DOHH2 (cell line): ENCODE measurements around the gene NKPD1.

Experiments used
- EZH2phosphoT487 ChIP-seq: fragments of 200-600 bp; sonication (generic); IDR thresholded peaks from 2 replicates; pipeline ENCODE4 v1.6.1; 2017; ENCODE audit warnings: borderline replicate concordance, mild to moderate bottlenecking, antibody characterized with exemption, low read length, moderate library complexity, mixed read lengths
- TF ChIP-seq, protein P1 (sequence below): fragments of 200-600 bp; sonication (generic); IDR thresholded peaks from one replicate; pipeline ENCODE4 v1.5.1; 2014; ENCODE audit warnings: antibody characterized with exemption, mild to moderate bottlenecking, low read depth, low read length; ENCODE audit not compliant: poor library complexity, severe bottlenecking

DNA sequence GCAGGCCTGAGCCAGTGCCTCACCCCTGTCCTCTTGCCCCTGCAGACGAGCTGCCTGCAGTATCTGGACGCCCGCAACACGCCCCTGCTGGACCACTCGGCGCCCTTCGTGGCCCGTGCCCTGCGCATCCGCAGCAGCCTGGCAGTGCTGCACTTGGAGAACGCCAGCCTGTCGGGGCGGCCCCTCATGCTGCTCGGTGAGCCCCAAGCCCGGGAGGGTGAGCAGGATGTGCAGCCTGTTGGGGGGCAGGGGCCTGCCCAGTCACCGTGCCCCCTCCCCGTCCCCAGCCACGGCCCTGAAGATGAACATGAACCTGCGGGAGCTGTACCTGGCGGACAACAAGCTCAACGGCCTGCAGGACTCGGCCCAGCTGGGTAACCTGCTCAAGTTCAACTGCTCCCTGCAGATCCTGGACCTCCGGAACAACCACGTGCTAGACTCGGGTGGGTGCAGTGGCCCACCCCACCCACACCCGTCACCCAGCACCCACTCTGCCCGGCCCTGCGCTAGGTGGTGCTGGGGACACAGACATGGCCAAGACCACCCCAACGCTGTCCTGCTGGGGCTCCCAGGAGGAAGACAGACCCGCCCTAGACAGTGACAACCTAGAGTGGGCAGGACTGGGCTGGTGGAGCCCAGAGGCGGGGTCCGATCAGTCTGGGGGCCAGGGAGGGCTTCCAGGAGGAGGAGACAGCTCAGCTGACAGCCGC, 18.6 kb downstream of the NKPD1 start:
- TF ChIP-seq, protein P1, sequence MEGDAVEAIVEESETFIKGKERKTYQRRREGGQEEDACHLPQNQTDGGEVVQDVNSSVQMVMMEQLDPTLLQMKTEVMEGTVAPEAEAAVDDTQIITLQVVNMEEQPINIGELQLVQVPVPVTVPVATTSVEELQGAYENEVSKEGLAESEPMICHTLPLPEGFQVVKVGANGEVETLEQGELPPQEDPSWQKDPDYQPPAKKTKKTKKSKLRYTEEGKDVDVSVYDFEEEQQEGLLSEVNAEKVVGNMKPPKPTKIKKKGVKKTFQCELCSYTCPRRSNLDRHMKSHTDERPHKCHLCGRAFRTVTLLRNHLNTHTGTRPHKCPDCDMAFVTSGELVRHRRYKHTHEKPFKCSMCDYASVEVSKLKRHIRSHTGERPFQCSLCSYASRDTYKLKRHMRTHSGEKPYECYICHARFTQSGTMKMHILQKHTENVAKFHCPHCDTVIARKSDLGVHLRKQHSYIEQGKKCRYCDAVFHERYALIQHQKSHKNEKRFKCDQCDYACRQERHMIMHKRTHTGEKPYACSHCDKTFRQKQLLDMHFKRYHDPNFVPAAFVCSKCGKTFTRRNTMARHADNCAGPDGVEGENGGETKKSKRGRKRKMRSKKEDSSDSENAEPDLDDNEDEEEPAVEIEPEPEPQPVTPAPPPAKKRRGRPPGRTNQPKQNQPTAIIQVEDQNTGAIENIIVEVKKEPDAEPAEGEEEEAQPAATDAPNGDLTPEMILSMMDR: no peak
- no peak for TF ChIP-seq EZH2phosphoT487
